NK-92 (cell line): ENCODE results near the gene ATP7A.
"Not testable (repeated sequence)": the region's sequence is repeated elsewhere in the genome, so short reads cannot be mapped to it uniquely, and the experiment has no call there.

Experiments used
- DNase-seq: peaks from one replicate; lab custom pipeline; 2025; ENCODE audit not compliant: unreplicated experiment; lab: John Stamatoyannopoulos, UW

ATP7A gene

GRCh38 chrX:78029663-78030062, 119.2 kb downstream of the ATP7A start:
- no peak for DNase-seq

GRCh38 chrX:78035061-78035460, 124.6 kb downstream of the ATP7A start:
- DNase-seq, result no peak

GRCh38 chrX:78037881-78038280, 127.4 kb downstream of the ATP7A start:
- DNase-seq, result no peak

GRCh38 chrX:78042601-78043000, 132.1 kb downstream of the ATP7A start:
- no peak for DNase-seq

- DNase-seq, result no peak
These were observed 135.9 kb downstream of the ATP7A start for GRCh38 chrX:78046362-78046761.

GRCh38 chrX:78048052-78048451, 137.6 kb downstream of the ATP7A start:
- no peak for DNase-seq

- no peak for DNase-seq
These were observed 153.2 kb downstream of the ATP7A start for GRCh38 chrX:78063687-78064086.

GRCh38 chrX:78064152-78064551, 153.7 kb downstream of the ATP7A start:
- no peak for DNase-seq

- DNase-seq, result not testable (repeated sequence)
These were observed 154.5 kb downstream of the ATP7A start for GRCh38 chrX:78064698-78065601.

GRCh38 chrX:78066110-78066509, 155.6 kb downstream of the ATP7A start:
- DNase-seq, result no peak

GRCh38 chrX:78071331-78071730, 160.8 kb downstream of the ATP7A start:
- no peak for DNase-seq

GRCh38 chrX:78073147-78074077, 162.9 kb downstream of the ATP7A start:
- not testable (repeated sequence) for DNase-seq

- no peak for DNase-seq
These were observed 163.6 kb downstream of the ATP7A start for GRCh38 chrX:78074088-78074487.

GRCh38 chrX:78075787-78076389, 165.4 kb downstream of the ATP7A start:
- DNase-seq, result no peak

GRCh38 chrX:78081413-78081812, 170.9 kb downstream of the ATP7A start:
- DNase-seq, result not testable (repeated sequence)

GRCh38 chrX:78092296-78092695, 181.8 kb downstream of the ATP7A start:
- no peak for DNase-seq

GRCh38 chrX:78098108-78098507, 187.6 kb downstream of the ATP7A start:
- no peak for DNase-seq
